Activated T-cell treated with anti-CD3 and anti-CD28 coated beads, Interleukin-2, amount 50 U/mL, for 72 hours (primary cell): ENCODE measurements around the gene RPS27. TPM values are rescaled to one million over a fixed set of nuclear protein-coding genes. Genes with fewer than 3 reads are reported as not detected.
"Not testable (repeated sequence)": the region's sequence is repeated elsewhere in the genome, so short reads cannot be mapped to it uniquely, and the experiment has no call there.

ENCODE experiments used
- ATAC-seq, 2 donors: fragments of 150-1000 bp; cut with Tn5 transposase; replicated peaks in 1 of 2; 2 replicates each; pipeline ENCODE4 v1.10.0; 2021; ENCODE audit warnings: moderate library complexity in 2 of 2, mild to moderate bottlenecking in 1 of 2
- DNase-seq, 2 donors: peaks; one replicate each; pipeline ENCODE4 v3.0.0; 2021 to 2022; ENCODE audit warnings: mixed read lengths in 1 of 2
- H3K27ac Mint-ChIP-seq: one replicate; pipeline ENCODE4 v1.8.0; 2022; ENCODE audit warnings: mild to moderate bottlenecking, moderate library complexity, mixed read lengths
- H3K27me3 Mint-ChIP-seq: one replicate; pipeline ENCODE4 v1.8.0; 2022; ENCODE audit warnings: low read depth, mixed read lengths
- H3K36me3 Mint-ChIP-seq, 2 donors: one replicate each; pipeline ENCODE4 v1.8.0; 2022; ENCODE audit warnings: mixed read lengths in 2 of 2, mild to moderate bottlenecking in 1 of 2; ENCODE audit not compliant: insufficient read depth in 2 of 2
- H3K4me1 Mint-ChIP-seq: one replicate; pipeline ENCODE4 v1.8.0; 2022; ENCODE audit warnings: low read depth, mixed read lengths
- H3K4me3 Mint-ChIP-seq, 2 donors: one replicate each; pipeline ENCODE4 v1.8.0; 2022; ENCODE audit warnings: mild to moderate bottlenecking in 2 of 2, mixed read lengths in 2 of 2, moderate library complexity in 2 of 2
- H3K9me3 Mint-ChIP-seq, 2 donors: one replicate each; pipeline ENCODE4 v1.8.0; 2022; ENCODE audit warnings: mixed read lengths in 2 of 2
- total RNA-seq, 2 donors: library from RNA; stranded (reverse); gene quantifications; one replicate each; pipeline ENCODE4 v1.2.3, GENCODE V29; 2022

Gene RPS27
- total RNA-seq, 2 donors from 2014 or later: 1,821 to 1,822 TPM

DNA sequence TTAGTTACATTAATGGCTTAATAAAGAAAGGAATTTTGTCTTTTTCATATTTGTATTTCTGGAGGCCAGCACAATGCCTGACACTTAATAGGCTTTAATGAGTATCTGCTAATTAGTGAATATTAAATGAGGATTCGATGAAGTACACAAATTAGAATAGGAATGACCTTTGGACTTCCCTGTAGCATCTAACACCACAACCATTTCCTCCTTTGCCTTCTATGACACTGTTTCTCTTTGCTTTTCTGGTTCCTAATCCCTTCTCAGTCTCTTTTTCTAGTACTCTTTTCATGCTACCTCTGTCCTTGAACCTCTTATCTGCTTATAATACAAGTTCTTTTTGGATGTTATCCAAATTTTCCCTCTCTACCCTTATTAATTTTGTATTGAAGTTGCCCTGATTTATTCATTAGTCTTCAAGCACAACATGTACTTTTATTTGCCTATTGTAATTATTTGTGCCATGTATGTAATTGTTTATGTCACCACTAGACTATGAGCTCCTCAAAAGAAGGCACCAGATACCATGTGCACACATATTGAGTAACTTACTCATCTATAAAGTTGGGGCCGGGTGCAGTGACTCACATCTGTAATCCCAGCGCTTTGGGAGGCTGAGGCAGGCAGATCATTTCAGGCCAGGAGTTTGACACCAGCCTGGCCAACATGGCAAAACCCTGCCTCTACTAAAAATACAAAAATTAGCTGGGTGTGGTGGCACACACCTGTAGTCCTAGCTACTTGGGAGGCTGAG lies 23.8 kb downstream of the RPS27 start:
- Mint-ChIP-seq H3K9me3 (no peaks in the 10 kb centered on the region), H3K27me3 (no peaks in the 10 kb centered on the region), H3K27ac (no peak overlapping the region), H3K4me1 (no peaks in the 10 kb centered on the region), H3K4me3 (no peak overlapping the region), H3K36me3 (no peaks in the 10 kb centered on the region)
- DNase-seq (no peak), ATAC-seq (peak; percentile 32 to 48)

DNA sequence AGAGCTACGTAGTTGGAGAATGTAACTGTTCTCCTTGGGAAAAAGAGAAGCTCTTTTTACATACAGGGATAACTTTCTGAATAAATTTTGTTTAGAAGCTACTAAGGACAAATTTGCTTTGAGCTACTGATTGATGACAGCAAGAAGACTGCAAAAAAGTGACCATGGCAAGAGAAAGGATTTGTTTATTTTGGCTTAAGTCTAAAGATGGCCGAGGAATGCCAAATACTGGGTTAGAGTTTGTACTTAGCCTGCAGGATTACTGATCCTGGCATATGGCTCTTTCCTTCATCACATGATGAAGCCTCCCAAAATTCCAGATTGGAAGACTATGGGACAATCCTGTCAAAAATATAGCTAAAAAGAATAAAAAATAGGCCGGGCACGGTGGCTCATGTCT lies 28.7 kb downstream of the RPS27 start:
- H3K27ac Mint-ChIP-seq: no peak overlapping the region
- DNase-seq: no peak

GRCh38 chr1:154019940-154020339 lies 29.4 kb downstream of the RPS27 start:
- H3K27me3 Mint-ChIP-seq: no peaks in the 10 kb centered on the region
- no peak overlapping the region for H3K4me3 Mint-ChIP-seq
- H3K36me3 Mint-ChIP-seq: no peaks in the 10 kb centered on the region
- no peak for ATAC-seq
- no peaks in the 10 kb centered on the region for H3K4me1 Mint-ChIP-seq
- H3K9me3 Mint-ChIP-seq: no peaks in the 10 kb centered on the region
- no peak for DNase-seq
- no peak overlapping the region for H3K27ac Mint-ChIP-seq

More for the DNA sequence above, 28.7 kb downstream of the RPS27 start:
- no peak for ATAC-seq
- Mint-ChIP-seq H3K9me3 (no peaks in the 10 kb centered on the region), H3K36me3 (no peaks in the 10 kb centered on the region), H3K27me3 (no peaks in the 10 kb centered on the region), H3K4me3 (no peak overlapping the region), H3K4me1 (no peaks in the 10 kb centered on the region)

DNA sequence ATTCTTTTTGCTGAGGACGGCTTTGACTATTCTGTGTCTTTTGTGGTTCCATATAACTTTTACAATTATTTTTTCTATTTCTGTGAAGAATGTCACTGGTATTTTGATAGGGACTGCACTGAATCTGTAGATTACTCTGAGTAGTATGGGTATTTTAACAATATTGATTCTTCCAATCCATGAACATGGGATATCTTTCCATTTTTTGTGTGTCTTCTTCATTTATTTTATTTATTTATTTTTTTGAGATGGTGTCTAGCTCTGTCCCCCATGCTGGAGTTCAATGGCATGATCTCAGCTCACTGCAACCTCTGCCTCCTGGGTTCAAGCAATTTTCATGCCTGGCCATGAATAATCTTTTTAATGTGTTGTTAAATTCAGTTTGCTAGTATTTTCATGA lies 43.1 kb downstream of the RPS27 start:
- not testable (repeated sequence) for H3K4me1 Mint-ChIP-seq, H3K9me3 Mint-ChIP-seq, DNase-seq, H3K27me3 Mint-ChIP-seq, H3K4me3 Mint-ChIP-seq, ATAC-seq, H3K36me3 Mint-ChIP-seq, H3K27ac Mint-ChIP-seq

Other genes starting within 250 kb of the RPS27 start
- gene SLC27A3, start 215.4 kb upstream of the RPS27 start, total RNA-seq: 1 to 10 TPM; 5.6 to 8.3 TPM
- 100 to 1,000 TPM in 1 of 2 donors, 10 to 100 TPM in 1; 87.4 to 106 TPM for gene GATAD2B, start 67.8 kb upstream of the RPS27 start, total RNA-seq
- gene DENND4B, start 44.0 kb upstream of the RPS27 start, total RNA-seq: 100 to 1,000 TPM; 105 to 108 TPM
- 100 to 1,000 TPM; 107 to 121 TPM for gene CRTC2, start 32.1 kb upstream of the RPS27 start, total RNA-seq
- gene SLC39A1, start 27.2 kb upstream of the RPS27 start, total RNA-seq: 10 to 100 TPM; 86.5 to 90.7 TPM
- 10 to 100 TPM; 13.7 to 13.9 TPM for gene CREB3L4, start 22.9 kb upstream of the RPS27 start, total RNA-seq
- 100 to 1,000 TPM; 130 to 133 TPM for gene JTB, start 13.1 kb upstream of the RPS27 start, total RNA-seq
- 10 to 100 TPM; 33.9 to 62.7 TPM for gene RAB13, start 4.4 kb upstream of the RPS27 start, total RNA-seq
- gene NUP210L, start 164.3 kb downstream of the RPS27 start, total RNA-seq: under 1 TPM; 0.07 to 0.14 TPM
- 100 to 1,000 TPM; 456 to 468 TPM for gene TPM3, start 201.3 kb downstream of the RPS27 start, total RNA-seq
- not detected for gene CFAP141, start 215.6 kb downstream of the RPS27 start, total RNA-seq
- gene UBAP2L, start 230.2 kb downstream of the RPS27 start, total RNA-seq: 100 to 1,000 TPM; 166 to 171 TPM